Activated effector memory CD4-positive, alpha-beta T cell treated with anti-CD3 and anti-CD28 coated beads, Interleukin-2, amount 50 U/mL, for 16 hours (primary cell): Measurements from ENCODE around the gene EFHD2.
"Not testable (repeated sequence)": the region's sequence is repeated elsewhere in the genome, so short reads cannot be mapped to it uniquely, and the experiment has no call there.

Source experiments
- DNase-seq: peaks from one replicate; pipeline ENCODE4 v3.0.0-alpha.2; 2020

Gene EFHD2

DNA sequence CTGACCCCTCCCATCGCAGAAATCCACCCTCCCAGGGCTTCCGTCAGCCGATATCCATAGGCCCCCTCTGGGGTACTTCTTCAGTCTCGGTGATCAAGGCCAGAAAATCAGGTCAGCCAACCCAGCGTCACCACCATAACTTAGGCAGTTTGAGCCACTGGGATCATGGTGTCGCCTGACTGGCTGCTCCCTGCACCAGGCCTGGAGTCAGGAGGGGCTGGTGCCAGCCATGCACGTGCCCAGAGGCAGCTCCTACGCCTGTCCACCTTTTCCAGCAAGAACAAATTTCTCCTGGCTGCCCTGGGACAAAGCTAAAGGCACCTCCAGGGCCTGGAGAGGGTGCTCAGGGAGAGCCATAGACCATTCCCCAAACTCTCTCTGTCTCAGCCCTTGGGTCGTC is 23.8 kb downstream of the EFHD2 start:
- DNase-seq = no peak

DNA sequence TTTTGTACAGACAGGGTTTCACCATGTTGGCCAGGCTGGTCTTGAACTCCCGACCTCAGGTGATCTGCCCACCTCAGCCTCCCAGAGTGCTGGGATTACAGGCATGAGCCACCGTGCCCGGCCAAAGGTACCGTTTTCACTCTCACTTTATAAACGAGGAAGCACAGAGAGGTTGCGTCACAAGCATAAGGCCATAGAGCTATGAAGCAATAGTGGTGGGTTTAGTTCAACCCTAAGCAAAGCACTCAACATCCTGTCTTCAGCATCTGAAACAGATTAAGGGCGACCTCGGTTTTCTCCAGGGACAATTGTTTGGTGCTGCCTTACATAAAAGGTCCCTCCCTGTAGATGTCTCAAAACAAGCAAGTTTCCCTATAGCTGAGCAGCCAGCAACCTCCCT is 25.1 kb downstream of the EFHD2 start:
- not testable (repeated sequence) for DNase-seq

DNA sequence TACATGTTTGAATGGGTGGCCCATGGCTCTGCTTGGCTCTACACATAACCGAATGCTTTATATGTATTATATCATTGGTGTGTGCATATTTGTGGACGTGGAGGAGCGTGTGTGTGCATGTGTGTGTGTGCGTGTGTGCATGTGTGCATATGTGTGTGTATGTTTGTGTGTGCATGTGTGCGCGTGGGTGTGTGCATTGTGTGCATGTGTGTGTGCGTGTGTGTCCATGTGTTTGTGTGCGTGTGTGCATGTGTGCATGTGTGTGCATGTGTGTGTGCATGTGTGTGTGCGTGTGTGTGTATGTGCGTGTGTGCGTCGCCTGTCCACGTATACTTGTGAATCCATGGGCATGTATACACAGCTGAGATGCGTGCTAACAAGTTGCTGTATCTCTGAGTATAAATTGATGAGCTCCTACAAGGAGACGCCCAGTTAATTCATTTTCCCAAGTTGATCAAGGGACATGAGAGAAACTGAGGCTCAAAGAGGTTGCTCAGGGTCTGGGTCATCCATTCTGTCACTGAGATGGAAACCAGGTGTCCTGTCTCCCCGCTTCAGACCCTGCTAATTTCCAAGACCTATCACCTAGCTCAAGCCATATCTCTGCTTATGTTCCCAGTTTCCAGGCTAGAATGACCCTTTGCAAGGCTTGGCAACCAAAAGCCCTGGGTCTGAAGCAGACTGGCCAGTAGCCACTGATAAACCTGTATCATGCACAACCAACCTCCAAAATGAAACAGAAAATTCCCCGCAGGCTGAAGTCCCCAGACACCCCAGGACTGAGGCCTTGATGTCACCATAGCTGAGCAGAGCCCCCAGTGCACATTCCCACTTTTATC is 25.8 kb downstream of the EFHD2 start:
- DNase-seq = no peak

DNA sequence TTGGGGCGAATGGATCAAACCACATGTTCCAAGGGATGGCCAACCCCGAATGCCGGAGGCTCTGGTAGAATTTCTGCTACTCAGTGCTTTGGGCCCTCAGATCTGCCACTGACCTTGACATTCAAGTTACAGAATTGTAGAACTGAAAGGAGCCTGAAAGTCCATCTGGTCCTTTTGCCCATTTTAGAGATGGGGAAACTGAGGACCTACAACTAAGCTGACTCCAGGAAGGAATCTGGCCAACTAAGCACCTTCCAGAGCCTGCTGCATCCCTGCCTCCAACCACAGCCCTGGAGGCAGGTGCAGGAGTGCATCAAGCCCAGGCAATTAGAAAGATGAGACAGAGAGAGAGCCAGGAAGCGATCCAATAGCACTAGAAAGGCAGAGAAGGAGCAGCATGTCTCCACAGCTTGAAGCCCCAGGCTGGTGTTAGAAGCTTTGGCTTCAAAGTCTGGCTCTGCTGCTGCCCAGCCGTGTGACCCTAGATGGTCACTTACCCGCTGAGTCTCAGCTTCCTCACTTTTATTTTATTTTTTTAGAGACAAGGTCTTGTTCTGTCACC is 27.3 kb downstream of the EFHD2 start:
- no peak for DNase-seq

DNA sequence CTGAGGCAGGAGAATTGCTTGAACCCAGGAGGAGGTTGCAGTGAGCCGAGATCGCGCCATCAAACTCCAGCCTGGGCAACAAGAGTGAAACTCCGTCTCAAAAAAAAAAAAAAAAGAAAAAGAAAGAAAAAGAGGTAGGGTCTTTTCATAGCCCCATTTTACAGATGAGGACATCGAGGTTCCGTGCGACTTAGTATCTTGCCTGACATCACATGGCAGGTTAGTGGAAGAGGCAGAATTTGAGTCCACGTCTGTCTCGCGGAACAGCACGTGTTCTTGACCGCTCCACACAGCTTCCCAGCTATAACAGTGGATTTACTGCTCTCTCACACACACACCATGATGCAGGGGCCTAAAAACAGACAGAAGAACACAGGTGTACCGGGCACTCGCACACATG is 29.6 kb downstream of the EFHD2 start:
- no peak for DNase-seq

DNA sequence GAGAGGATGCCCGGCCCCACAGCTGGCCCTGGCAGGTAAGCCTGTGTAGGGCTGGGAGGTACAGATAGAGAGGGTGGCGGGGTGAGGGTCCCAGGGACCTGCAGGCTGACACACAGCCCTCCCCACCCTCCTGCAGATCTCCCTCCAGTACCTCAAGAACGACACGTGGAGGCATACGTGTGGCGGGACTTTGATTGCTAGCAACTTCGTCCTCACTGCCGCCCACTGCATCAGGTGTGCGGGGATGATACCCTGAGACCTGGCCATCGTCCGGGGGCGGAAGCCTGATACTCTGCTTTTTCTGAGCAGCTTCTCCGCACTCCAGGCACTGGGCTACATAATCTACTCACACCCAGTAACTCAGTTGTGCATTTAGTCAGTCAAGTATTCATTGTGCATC is 30.7 kb downstream of the EFHD2 start:
- DNase-seq = no peak

DNA sequence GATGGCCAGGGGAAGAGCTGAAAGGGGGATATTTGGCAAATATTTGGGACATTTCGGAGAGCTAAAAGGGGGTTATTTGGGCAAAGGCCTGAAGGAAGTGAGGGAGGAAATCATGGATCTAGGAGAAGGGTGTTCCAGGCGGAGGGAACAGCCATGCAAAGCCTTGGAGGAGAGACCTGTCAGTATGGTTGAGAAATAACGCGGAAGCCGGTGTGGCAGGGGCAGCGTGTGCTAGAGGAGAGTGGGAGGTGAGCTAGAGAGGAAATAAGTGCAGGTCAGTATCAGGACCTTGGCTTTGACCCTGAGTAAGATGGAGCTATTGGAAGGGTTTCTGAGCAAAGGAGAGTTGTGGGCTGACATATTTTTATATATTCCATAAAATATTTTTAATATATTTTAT is 31.6 kb downstream of the EFHD2 start:
- no peak for DNase-seq

DNA sequence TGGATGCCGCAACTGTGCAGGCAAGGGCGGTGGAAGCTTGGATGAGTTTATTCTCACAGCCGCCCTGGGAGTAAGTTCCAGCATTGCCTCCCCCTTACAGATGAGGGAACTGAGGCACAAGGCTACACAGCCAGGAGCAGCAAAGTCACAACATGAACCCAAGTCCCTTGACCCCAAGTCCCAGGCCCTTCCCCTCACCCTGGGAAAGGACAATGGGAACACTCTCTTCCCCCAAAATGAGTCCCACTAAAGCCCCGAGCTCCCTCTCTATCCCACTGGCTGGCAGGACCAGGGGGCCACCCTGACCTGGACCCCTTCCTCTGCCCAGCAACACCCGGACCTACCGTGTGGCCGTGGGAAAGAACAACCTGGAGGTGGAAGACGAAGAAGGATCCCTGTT is 32.4 kb downstream of the EFHD2 start:
- DNase-seq = no peak

DNA sequence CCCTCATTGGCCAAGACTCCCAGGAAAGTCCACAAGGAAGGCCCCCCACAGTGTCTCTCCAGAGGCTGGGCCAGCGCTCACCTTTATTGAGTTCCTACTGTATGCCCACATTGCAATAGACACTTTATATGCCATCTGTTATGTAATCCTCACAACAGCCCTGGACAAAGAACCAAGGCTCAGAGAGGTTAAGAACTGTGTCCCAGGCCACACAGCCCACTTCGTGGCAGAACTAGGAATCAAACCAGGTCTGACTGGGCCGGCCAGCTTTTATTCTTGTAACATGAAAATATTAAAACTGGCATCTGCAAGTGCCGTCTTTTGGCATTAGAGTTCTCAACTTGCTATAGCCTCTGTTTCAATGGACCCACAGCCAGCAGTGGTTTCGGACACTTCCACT is 33.1 kb downstream of the EFHD2 start:
- DNase-seq = no peak

DNA sequence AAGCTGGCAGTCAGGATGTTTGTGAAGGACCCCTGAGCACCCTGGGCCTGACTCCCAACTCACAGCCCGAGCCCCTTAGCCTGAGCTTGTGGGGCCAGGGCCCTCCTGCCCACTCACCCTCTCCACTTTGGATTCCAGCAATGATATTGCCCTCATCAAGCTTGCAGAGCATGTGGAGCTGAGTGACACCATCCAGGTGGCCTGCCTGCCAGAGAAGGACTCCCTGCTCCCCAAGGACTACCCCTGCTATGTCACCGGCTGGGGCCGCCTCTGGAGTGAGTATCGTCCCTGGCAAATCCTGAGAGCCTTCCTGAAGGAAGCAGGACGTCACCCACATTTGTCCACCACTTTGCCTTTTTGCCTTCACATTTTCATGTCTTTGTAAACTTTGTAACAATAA is 33.6 kb downstream of the EFHD2 start:
- DNase-seq = no peak

DNA sequence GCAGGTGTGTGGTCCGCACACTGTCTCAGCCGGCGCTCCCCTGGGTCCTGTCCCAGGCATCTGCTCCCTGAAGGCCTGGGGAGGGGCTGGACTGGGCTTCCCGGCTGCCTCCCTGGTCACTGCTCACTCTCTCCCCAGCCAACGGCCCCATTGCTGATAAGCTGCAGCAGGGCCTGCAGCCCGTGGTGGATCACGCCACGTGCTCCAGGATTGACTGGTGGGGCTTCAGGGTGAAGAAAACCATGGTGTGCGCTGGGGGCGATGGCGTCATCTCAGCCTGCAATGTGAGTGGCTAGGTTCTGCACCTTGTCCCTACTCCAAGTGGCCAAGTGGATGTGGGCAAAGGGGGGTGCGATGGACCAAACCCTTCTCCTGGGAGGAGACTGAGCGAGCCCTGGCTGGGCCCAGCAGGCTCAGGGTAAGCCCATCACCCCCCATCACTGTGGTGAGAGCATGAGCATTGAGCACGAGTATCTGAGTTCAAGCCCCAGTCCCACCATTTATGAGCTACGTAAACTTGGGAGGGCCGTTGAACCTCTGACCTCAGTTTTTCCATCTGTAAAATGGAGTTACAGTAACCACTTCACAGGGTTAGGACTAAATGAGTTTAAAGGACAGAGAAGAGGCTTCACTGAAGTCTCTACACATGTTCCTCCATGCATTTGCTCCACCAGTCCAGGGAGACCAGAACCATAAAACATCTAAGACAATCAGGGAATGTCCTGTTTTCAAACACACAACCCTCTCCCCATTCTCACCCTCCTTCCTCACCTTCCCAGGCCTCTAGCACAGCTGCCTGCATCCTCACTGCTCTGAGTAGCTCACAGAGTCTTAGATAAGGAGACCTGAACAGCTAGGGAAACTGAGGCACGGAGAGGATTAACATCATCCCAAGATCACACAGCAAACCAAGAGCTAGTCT is 35.0 kb downstream of the EFHD2 start:
- DNase-seq = no peak

DNA sequence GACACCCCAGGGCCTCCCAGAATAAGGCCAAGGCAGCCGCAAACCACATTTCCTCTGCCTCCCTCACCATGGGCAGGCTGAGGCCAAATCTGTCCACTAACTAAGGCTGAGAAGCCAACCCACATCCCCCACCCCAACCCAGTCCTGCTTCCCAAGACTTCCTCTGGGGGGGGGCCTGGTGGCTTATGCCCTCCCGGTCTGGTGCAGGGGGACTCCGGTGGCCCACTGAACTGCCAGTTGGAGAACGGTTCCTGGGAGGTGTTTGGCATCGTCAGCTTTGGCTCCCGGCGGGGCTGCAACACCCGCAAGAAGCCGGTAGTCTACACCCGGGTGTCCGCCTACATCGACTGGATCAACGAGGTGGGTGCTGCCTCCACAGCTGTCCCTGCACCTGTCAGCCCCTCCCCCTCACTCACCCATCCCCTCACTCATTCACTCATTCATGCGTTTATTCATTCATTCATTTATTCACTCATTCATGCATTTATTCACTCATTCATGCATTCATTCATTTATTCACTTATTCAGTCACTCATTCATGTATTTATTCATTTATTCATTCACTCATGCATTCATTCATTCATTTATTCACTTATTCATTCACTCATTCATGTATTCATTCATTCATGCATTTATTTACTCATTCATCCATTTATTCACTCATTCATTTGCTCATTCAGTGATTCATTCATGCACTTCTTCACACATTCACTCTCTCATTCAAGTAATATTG is 35.9 kb downstream of the EFHD2 start:
- DNase-seq = no peak

DNA sequence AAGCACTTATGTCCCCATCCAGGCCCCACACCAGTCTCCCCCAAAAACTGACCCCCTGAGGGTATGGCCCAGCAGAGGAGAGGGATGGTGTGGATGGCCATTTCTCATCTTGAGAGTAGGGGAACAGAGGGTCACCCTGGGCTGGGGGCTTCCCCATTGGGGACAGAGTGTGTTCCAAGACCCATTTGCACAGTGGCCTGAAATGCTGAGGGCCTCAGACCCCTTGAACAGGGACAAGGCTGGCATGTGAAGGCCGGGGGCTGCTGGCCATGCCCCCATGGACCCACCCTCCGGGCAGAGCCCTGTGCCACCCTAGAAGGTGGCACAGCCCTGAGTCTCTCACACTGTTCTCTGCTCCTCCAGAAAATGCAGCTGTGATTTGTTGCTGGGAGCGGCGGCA is 36.5 kb downstream of the EFHD2 start:
- no peak for DNase-seq

DNA sequence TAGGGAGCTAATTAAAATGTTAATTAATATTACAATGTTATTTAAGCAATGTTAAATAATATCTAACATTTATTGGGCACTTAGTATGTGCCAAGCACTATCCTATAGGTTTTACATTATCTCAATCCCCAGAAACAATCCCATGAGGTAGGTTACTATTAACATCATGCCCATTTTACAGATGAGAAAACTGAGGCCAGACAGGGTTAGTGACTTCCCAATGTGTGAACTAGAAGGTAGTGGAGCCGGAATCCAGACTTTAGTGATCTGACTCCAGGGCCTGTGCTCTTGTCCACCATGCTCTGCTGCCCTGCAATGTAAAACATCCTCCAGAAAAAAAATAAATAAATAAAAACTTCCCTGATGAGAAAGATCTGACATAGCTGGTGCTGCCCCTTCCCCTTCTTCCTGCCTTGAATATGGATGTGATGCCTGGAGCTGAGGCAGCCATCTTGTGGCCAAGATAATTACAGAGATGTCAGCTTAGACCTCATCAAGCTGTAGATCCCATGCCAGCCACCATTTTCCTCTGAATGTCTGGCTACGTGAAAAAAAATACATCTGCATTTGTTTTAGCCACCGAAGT is 39.3 kb downstream of the EFHD2 start:
- DNase-seq = no peak

DNA sequence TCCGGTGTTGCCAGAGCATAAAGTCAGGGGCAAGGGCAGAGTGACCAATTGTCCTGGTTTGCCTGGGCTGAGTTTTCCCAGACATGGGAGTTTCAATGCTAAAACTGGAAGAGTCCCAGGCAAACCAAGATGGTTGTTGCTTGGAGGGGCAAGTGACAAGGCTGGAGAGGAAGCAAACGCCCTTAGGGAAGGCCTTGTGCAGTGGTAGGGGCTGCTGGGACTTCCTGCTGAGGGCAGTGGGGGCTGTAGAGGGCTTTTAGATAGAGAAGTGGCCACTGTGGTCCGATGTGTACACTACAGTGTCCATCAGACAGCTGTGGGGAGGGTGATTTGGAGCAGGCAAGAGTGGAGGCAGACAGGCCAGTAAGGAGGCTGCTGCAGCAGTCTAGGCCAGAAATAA is 39.9 kb downstream of the EFHD2 start:
- no peak for DNase-seq

DNA sequence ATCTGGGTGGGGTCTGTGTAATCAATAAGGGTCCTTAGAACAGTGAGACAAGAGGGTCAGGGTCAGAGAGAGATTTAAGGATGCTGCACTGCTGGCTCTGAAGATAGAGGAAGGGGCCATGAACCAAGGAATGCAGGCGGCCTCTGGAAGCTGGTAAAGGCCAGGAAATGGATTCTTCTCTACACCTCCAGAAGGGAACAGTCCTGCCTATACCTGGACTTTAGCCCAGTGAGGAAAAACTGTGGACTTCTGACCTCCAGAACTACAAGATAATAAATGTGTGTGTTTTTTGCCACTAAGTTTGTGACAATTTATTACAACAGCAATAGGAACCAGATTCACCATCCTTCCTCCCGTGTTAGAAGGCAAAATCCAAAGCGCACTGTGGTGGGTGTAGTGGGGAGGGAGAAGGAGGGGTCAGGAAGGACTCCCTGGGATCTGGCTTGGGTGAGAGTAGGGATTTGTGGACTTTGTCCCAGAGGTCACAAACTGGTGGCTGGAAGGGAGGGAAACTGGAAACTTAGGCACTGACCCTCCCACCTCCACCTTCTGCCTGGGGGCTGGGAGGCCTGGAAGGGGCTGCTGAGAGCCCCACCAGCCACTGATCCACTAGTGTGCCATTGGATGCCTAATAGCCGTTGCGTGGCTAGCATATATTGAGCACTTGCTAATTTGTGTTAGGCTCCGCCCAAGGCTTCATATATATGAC is 41.5 kb downstream of the EFHD2 start:
- DNase-seq = no peak

DNA sequence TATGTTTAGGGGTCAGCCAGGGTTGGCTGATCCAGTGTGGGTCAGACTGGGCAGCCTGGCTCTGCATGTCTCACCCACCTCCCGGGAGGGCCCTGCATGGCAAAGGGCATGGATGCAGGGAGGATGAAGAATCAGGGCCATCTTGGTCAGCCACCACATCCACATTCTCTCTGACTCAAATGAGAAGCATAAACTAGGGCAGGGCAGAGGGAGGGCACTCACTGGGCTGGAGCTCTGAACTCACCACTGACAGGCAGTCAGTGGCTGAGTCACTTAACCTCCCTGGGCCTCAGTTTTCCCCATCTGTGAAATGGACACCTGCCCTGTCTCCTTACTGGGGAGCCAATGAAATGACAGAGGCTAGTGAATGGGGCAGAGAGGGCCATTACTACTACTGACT is 42.5 kb downstream of the EFHD2 start:
- no peak for DNase-seq

DNA sequence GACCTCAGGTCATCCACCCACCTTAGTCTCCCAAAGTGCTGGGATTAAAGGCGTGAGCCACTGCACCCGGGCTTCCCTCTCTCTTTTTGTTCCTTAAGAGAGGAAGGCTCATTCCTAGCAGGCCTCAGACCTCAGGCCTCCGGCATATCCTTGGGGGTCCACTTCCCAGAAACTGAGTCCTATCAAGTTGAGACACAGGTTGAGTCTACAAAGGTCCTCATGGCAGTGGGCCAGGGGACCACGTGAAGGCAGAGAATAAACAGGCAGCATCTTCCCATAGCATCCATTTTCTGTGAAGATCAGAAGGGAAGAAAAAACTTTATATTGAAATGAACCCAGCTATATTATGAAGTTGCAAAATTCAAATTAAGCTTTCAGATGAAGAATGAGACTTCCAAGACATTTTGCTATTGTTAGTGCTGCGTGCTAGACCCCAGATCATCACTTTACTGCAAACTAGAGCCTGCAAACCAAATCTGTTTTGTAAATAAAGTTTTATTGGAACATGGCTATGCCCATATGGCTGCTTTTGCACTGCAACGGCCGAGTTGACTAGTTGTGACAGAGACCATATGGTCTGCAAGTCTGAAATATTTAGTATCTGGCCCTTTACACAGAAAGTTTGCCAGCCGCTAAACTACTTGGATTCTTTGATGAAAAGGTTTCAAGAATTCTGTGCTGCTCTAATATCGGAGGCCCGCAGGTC is 43.3 kb downstream of the EFHD2 start:
- no peak for DNase-seq

DNA sequence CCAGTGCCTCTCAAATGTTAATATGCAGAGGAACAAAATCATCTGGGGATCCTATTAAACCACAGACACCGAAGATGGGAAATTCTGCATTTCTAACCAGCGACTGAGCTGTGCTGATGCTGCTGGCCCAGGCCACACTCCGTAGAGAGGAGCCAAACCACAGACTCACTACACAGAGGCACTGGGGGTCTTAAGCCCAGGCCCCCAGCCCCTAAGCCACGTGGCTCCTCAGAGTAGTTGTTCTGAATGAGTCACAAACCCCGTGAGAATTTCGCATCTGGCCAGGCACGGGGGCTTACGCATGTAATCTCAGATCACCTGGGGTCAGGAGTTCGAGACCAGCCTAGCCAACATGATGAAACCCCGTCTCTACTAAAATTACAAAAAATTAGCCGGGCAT is 44.0 kb downstream of the EFHD2 start:
- DNase-seq = no peak

DNA sequence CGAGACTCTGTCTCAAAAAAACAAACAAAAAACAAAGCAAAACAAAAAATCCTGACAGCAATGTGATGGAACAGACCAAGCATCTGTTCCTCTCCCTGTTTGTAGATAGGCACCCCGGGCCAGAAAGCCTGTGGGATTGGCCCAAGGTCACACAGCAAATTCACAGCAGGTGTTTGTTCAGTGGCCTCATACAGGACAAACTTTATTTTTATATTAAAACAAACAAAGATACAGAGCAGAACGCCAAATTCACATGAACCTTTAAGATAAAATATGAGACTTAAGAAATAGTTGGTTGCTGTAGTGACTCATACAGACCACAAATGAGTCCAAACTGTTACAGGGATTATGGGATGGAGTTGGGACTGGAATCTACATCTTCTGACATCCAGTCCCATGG is 44.6 kb downstream of the EFHD2 start:
- no peak for DNase-seq

DNA sequence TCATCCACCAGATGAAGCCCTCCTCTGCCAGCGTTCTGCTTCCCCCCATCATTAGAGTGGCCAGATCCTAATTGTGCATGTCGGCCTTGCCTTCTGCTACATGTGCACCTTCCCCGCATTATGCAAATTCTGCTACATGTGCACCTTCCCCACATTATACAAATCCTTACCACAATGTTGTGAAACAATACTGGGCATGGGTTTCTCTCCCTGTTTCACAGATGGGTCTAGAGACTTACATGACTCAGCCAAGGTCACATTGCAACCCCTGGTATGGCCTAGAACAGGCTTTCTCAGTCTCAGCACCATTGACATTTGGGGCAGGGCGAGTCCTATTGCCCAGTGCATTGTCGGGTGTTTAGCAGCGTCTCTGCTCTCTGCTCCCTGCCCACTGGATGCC is 45.8 kb downstream of the EFHD2 start:
- DNase-seq = no peak
